Aorta (tissue), 5 donors: Measurements from ENCODE around the gene DYSF. TPM values are rescaled to one million over a fixed set of nuclear protein-coding genes. Genes with fewer than 3 reads are reported as not detected.
"Not testable (repeated sequence)": the region's sequence is repeated elsewhere in the genome, so short reads cannot be mapped to it uniquely, and the experiment has no call there.

Source experiments
- ATAC-seq: fragments of 200-7000 bp; cut with Tn5 transposase; one replicate; pipeline ENCODE4 v1.9.1; 2022; ENCODE audit warnings: moderate library complexity; ENCODE audit not compliant: low FRiP score
- DNase-seq, 2 donors: peaks; one replicate each; pipeline ENCODE4 v3.0.0-alpha.2; 2020
- H3K27ac ChIP-seq, 2 donors: one replicate each; pipeline ENCODE4 v1.5.1; 2013; ENCODE audit warnings: low read length in 2 of 2, mild to moderate bottlenecking in 2 of 2, moderate library complexity in 2 of 2, control low read depth in 1 of 2, inconsistent platforms in 1 of 2, low read depth in 1 of 2
- H3K27me3 ChIP-seq, 2 donors: one replicate each; pipeline ENCODE4 v1.6.1; 2013; ENCODE audit warnings: control low read depth in 1 of 2, low read length in 1 of 2, mild to moderate bottlenecking in 1 of 2, moderate library complexity in 1 of 2; ENCODE audit not compliant: insufficient read depth in 2 of 2, control insufficient read depth in 1 of 2
- H3K36me3 ChIP-seq, 2 donors: one replicate each; pipeline ENCODE4 v1.6.1; 2013; ENCODE audit warnings: control low read depth in 1 of 2, low read length in 1 of 2, mild to moderate bottlenecking in 1 of 2; ENCODE audit not compliant: insufficient read depth in 2 of 2, control insufficient read depth in 1 of 2
- H3K4me1 ChIP-seq, 2 donors: one replicate each; pipeline ENCODE4 v1.6.1; 2013; ENCODE audit warnings: low read length in 2 of 2, control low read depth in 1 of 2, mild to moderate bottlenecking in 1 of 2, moderate library complexity in 1 of 2; ENCODE audit not compliant: insufficient read depth in 2 of 2, control insufficient read depth in 1 of 2
- H3K4me3 ChIP-seq, 2 donors: one replicate each; pipeline ENCODE4 v1.5.1; 2013; ENCODE audit warnings: low read length in 2 of 2, control low read depth in 1 of 2, mild to moderate bottlenecking in 1 of 2
- H3K9me3 ChIP-seq: one replicate; pipeline ENCODE4 v1.6.1; 2013; ENCODE audit warnings: mild to moderate bottlenecking, low read length; ENCODE audit not compliant: control insufficient read depth
- WGBS, 2 donors: extraction: QIAGEN DNeasy Blood & Tissue Kit; methylation state at CpG; one replicate each; pipeline ENCODE4 v1.1.7; 2013; 5-methylcytosine and 5-hydroxymethylcytosine counted together
- intact Hi-C, 2 donors: fragments of 100-400 bp; cut with DNase I; formaldehyde crosslinking; loops; one replicate each; pipeline versions ENCODE4 v1.14.2 to v1.15.0; 2022
- polyA plus RNA-seq, 2 donors: library from polyadenylated mRNA; stranded (reverse); fragments of 200-250 nt; gene quantifications; one replicate each; pipeline ENCODE4 v1.2.3, GENCODE V29; 2013
- total RNA-seq, 2 donors: library from RNA; stranded (reverse); fragmentation: NEBNext Ultra II Directional; extraction: Animal tissue kit (Norgen Biotek cat#: 25700); gene quantifications; one replicate each; pipeline ENCODE4 v1.2.1, GENCODE V29; 2021
- donor health status: healthy with polysubstance abuse.
- donor health status: Bipolar disorder and iron deficiency.
- donor health status: DM: no; HTN: no; CAD: no.
- donor health status: DM: no; HTN: no; CAD: no.
- donor health status: DM: yes; HTN: yes; CAD: no.

Gene DYSF
- total and polyA plus RNA-seq, 4 donors: 3.1 to 28.8 (median 17.5) TPM

GRCh38 chr2:71423817-71424420, 29.4 kb upstream of the DYSF start:
- no peak overlapping the region for H3K4me3 ChIP-seq
- H3K9me3 ChIP-seq: no peaks in the 10 kb centered on the region
- no peaks in the 10 kb centered on the region for H3K4me1 ChIP-seq
- DNase-seq (no peak), ATAC-seq (no peak)
- H3K27ac ChIP-seq: no peak overlapping the region
- peaks cover 0 to 4% of the 10 kb centered on the region in 2 donors for H3K36me3 ChIP-seq
- H3K27me3 ChIP-seq: no peaks in the 10 kb centered on the region
- intact Hi-C loops: no loop called here
- 68 to 71% methylated on average over 3 of the region's 3 CpGs for WGBS, 2 donors

DNA sequence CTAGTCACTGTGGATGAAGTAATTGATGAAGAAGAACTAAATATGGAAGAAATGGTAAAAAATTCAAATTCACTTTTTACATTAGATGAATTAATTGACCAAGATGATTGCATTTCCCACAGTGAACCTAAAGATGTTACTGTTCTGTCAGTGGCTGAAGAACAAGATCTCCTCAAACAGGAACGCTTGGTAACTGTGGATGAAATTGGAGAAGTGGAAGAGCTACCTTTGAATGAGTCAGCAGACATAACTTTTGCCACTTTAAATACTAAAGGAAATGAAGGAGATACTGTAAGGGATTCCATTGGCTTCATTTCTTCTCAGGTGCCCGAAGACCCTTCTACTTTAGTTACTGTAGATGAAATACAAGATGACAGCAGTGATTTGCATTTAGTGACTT, 26.6 kb upstream of the DYSF start:
- Histone ChIP-seq H3K36me3 (peaks cover 0 to 4% of the 10 kb centered on the region in 2 donors), H3K27ac (no peak overlapping the region), H3K9me3 (no peaks in the 10 kb centered on the region), H3K4me1 (no peaks in the 10 kb centered on the region), H3K27me3 (no peaks in the 10 kb centered on the region), H3K4me3 (no peak overlapping the region)
- no peak for ATAC-seq
- no peak for DNase-seq
- WGBS, 2 donors: 92 to 94% methylated on average over 2 of the region's 2 CpGs
- intact Hi-C loops: no loop called here

DNA sequence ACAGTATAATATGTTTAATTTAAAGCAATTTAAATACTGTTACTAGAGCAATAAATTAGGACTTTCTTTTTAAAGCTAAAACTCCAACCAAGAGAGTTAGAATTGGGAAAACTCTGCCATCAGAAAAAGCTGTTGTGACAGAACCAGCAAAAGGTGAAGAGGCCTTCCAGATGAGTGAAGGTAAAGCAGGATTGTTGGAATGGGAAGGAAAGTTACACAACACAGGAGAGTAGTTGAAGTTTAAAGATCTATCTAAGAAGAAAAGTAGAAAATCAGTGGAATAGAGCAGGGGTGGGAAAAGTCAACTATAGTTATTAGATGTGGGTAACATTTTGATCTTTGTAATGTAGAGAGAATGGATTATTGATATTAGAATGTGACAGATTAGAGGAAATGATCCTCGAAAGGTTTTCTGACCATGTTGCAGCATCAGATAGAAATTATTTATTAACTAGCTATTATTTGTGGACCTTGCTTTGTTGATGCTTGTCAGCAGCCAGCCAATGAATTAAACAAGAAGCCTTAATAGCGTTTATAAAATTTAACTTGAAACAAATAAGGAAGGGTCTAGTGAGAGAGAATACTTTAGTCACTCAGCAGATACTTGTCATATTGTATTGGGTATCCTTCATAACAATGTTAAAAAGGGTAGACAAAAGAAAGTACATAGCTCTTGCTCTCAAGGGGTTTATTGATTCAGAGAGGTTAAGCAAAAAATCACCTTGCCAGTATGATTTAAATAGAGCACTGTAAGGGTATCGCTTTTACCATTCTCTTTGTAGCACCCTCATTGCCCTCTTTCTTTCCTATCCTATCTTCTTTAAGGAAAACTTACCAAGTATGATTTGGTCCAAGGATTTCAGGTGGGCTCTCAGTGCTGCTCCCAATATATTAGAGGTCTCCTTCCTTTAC, 24.6 kb upstream of the DYSF start:
- intact Hi-C loops: no loop called here
- Histone ChIP-seq H3K36me3 (peaks cover 3 to 4% of the 10 kb centered on the region in 2 donors), H3K4me3 (no peak overlapping the region), H3K9me3 (no peaks in the 10 kb centered on the region), H3K4me1 (no peaks in the 10 kb centered on the region), H3K27ac (no peak overlapping the region), H3K27me3 (no peaks in the 10 kb centered on the region)
- DNase-seq (no peak), ATAC-seq (no peak)
- 98% methylated on average over 3 of the region's 3 CpGs for WGBS, 2 donors

DNA sequence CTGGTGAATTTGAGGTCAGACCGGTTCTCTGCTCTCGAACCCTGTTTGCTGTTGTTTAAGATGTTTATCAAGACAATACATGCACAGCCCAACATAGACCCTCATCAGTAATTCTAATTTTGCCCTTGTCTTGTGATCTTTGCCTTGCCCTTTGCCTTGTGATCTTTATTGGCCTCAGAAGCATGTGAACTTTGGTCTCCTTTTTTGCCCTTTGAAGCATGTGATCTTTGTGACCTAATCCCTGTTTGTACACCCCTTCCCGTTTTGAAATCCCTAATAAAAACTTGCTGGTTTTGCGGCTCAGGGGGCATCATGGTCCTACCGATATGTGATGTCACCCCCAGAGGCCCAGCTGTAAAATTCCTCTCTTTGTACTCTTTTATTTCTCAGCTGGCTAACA, 8.2 kb upstream of the DYSF start:
- not testable (repeated sequence) for H3K27me3 ChIP-seq
- 70 to 73% methylated on average over 5 of the region's 5 CpGs for WGBS, 2 donors

DNA sequence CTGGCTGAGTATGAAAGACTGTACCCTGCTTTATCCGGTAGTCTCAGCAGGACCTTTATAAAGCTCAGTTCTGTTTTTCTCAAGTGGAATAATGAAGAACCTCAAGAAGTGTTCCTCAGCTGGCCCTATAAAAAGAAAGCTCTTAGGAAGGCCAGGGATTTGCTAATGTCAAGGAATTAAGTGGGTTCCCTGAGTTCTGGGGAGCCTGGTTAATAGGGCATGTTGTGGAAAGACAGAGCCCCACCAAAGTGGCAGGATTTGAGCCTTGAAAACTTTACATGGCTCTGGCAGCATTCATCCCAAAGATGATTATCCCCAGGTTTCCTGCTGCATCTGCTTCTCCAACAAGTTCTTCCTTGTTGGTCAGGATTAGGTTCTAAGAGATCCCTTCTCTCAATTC, 6.9 kb upstream of the DYSF start:
- H3K36me3 ChIP-seq: peaks cover 0 to 1% of the 10 kb centered on the region in 2 donors
- H3K4me1 ChIP-seq: no peaks in the 10 kb centered on the region
- WGBS, 2 donors: 91 to 97% methylated on average over 1 of the region's 1 CpG
- no peaks in the 10 kb centered on the region for H3K27me3 ChIP-seq
- intact Hi-C loops: no loop called here
- DNase-seq (no peak), ATAC-seq (no peak)
- H3K4me3 ChIP-seq: no peak overlapping the region
- no peaks in the 10 kb centered on the region for H3K9me3 ChIP-seq
- H3K27ac ChIP-seq: no peak overlapping the region

More for the DNA sequence above, 8.2 kb upstream of the DYSF start:
- H3K36me3 ChIP-seq, H3K4me1 ChIP-seq, H3K27ac ChIP-seq, DNase-seq, H3K4me3 ChIP-seq, H3K9me3 ChIP-seq, intact Hi-C loops, ATAC-seq: not testable (repeated sequence)

GRCh38 chr2:71449343-71449742, 4.0 kb upstream of the DYSF start:
- Histone ChIP-seq H3K36me3 (peaks cover 0 to 1% of the 10 kb centered on the region in 2 donors), H3K27ac (no peak overlapping the region), H3K27me3 (no peaks in the 10 kb centered on the region), H3K4me1 (no peaks in the 10 kb centered on the region), H3K9me3 (no peaks in the 10 kb centered on the region), H3K4me3 (no peak overlapping the region)
- DNase-seq (no peak), ATAC-seq (no peak)
- intact Hi-C loops: no loop called here
- 79 to 87% methylated on average over 3 of the region's 3 CpGs for WGBS, 2 donors

GRCh38 chr2:71451705-71452104, 1.7 kb upstream of the DYSF start:
- H3K27ac ChIP-seq: no peak overlapping the region

GRCh38 chr2:71452565-71452964, 796 bp upstream of the DYSF start:
- Histone ChIP-seq H3K9me3 (no peaks in the 10 kb centered on the region), H3K36me3 (peaks cover 0 to 1% of the 10 kb centered on the region in 2 donors), H3K4me1 (no peaks in the 10 kb centered on the region), H3K27me3 (no peaks in the 10 kb centered on the region), H3K27ac (no peak overlapping the region), H3K4me3 (no peak overlapping the region)
- 68 to 72% methylated on average over 2 of the region's 2 CpGs for WGBS, 2 donors
- no peak for ATAC-seq
- intact Hi-C loops: no loop called here
- DNase-seq: no peak

More at GRCh38 chr2:71451705-71452104, 1.7 kb upstream of the DYSF start:
- no peak for DNase-seq
- Histone ChIP-seq H3K4me3 (no peak overlapping the region), H3K27me3 (no peaks in the 10 kb centered on the region), H3K36me3 (peaks cover 0 to 1% of the 10 kb centered on the region in 2 donors), H3K9me3 (no peaks in the 10 kb centered on the region), H3K4me1 (no peaks in the 10 kb centered on the region)
- intact Hi-C loops: no loop called here
- no peak for ATAC-seq
- WGBS, 2 donors: 80 to 83% methylated on average over 4 of the region's 4 CpGs
